Dendritic cell treated with granulocyte-macrophage colony-stimulating factor and Interleukin-4, amounts not matched to agents 40 ng/mL and 50 ng/mL, for 4 days (primary cell): ENCODE data around the gene NPHS2.

Source experiments
- H3K27ac Mint-ChIP-seq: one replicate; pipeline ENCODE4 v1.8.0; 2022; ENCODE audit warnings: mild to moderate bottlenecking, mixed read lengths
- H3K27me3 Mint-ChIP-seq: one replicate; pipeline ENCODE4 v1.8.0; 2022; ENCODE audit warnings: mild to moderate bottlenecking, mixed read lengths
- H3K36me3 Mint-ChIP-seq: one replicate; pipeline ENCODE4 v1.8.0; 2022; ENCODE audit warnings: low read depth, mixed read lengths
- H3K4me1 Mint-ChIP-seq: one replicate; pipeline ENCODE4 v1.8.0; 2022; ENCODE audit warnings: low read depth, mixed read lengths
- H3K4me3 Mint-ChIP-seq: one replicate; pipeline ENCODE4 v1.8.0; 2022; ENCODE audit warnings: mild to moderate bottlenecking, moderate library complexity, mixed read lengths
- H3K9me3 Mint-ChIP-seq: one replicate; pipeline ENCODE4 v1.8.0; 2022; ENCODE audit warnings: mixed read lengths
- intact Hi-C: fragments of 100-400 bp; cut with micrococcal nuclease; formaldehyde crosslinking; loops from one replicate; pipeline ENCODE4 v1.15.0; 2022

Gene NPHS2

GRCh38 chr1:179575497-179576314 lies at the start of gene NPHS2:
Gene NPHS2 (minus strand): TSS chr1:179575948. CDS start chr1:179575864, 84 bp downstream.
- Mint-ChIP-seq H3K4me3 (no peak within 1 kb of the TSS), H3K27ac (no peak within 1 kb of the TSS), H3K4me1 (no peaks in the 10 kb centered on the region)

GRCh38 chr1:179612361-179612760 lies 36.6 kb upstream of the NPHS2 start:
- Mint-ChIP-seq H3K36me3 (no peaks in the 10 kb centered on the region), H3K9me3 (no peaks in the 10 kb centered on the region), H3K27me3 (peaks cover 6% of the 10 kb centered on the region), H3K27ac (no peak overlapping the region), H3K4me3 (no peak overlapping the region), H3K4me1 (peaks cover 5% of the 10 kb centered on the region)
- intact Hi-C loops, result no loop called here

More at GRCh38 chr1:179575497-179576314, at the start of gene NPHS2:
- H3K36me3 Mint-ChIP-seq, result no peaks in the 10 kb centered on the region
- intact Hi-C loops, result no loop called here
- H3K27me3 Mint-ChIP-seq, result peaks cover 60% of the 10 kb centered on the region
- no peaks in the 10 kb centered on the region for H3K9me3 Mint-ChIP-seq

GRCh38 chr1:179601093-179601492 lies 25.3 kb upstream of the NPHS2 start:
- intact Hi-C loops, result no loop called here
- H3K27me3 Mint-ChIP-seq, result no peaks in the 10 kb centered on the region
- no peak overlapping the region for H3K27ac Mint-ChIP-seq
- H3K4me3 Mint-ChIP-seq, result no peak overlapping the region
- H3K36me3 Mint-ChIP-seq, result no peaks in the 10 kb centered on the region
- H3K4me1 Mint-ChIP-seq, result no peaks in the 10 kb centered on the region
- H3K9me3 Mint-ChIP-seq, result no peaks in the 10 kb centered on the region

GRCh38 chr1:179599623-179600249 lies 24.0 kb upstream of the NPHS2 start:
- Mint-ChIP-seq H3K9me3 (no peaks in the 10 kb centered on the region), H3K4me3 (no peak overlapping the region), H3K4me1 (no peaks in the 10 kb centered on the region), H3K27ac (no peak overlapping the region), H3K27me3 (no peaks in the 10 kb centered on the region), H3K36me3 (no peaks in the 10 kb centered on the region)
- intact Hi-C loops, result no loop called here

- Mint-ChIP-seq H3K4me1 (no peaks in the 10 kb centered on the region), H3K36me3 (no peaks in the 10 kb centered on the region), H3K27me3 (peaks cover 3% of the 10 kb centered on the region), H3K27ac (no peak overlapping the region), H3K4me3 (no peak overlapping the region), H3K9me3 (no peaks in the 10 kb centered on the region)
- intact Hi-C loops, result no loop called here
Measured at GRCh38 chr1:179598631-179599030, 22.9 kb upstream of the NPHS2 start.

GRCh38 chr1:179591592-179592580 lies 16.1 kb upstream of the NPHS2 start, which contains the start of gene TDRD5:
Gene TDRD5 (plus strand): TSS chr1:179591832. CDS start chr1:179592616, 784 bp downstream.
- no peak within 1 kb of the TSS for H3K27ac Mint-ChIP-seq
- peaks cover 53% of the 10 kb centered on the region for H3K27me3 Mint-ChIP-seq
- intact Hi-C loops, result no loop called here
- no peaks in the 10 kb centered on the region for H3K9me3 Mint-ChIP-seq
- no peaks in the 10 kb centered on the region for H3K4me1 Mint-ChIP-seq
- no peaks in the 10 kb centered on the region for H3K36me3 Mint-ChIP-seq
- no peak within 1 kb of the TSS for H3K4me3 Mint-ChIP-seq

GRCh38 chr1:179591253-179591591 lies 15.5 kb upstream of the NPHS2 start:
- no peak overlapping the region for H3K4me3 Mint-ChIP-seq
- H3K4me1 Mint-ChIP-seq, result no peaks in the 10 kb centered on the region
- H3K36me3 Mint-ChIP-seq, result no peaks in the 10 kb centered on the region
- no peaks in the 10 kb centered on the region for H3K9me3 Mint-ChIP-seq
- no peak overlapping the region for H3K27ac Mint-ChIP-seq
- H3K27me3 Mint-ChIP-seq, result peaks cover 59% of the 10 kb centered on the region
- intact Hi-C loops, result no loop called here

GRCh38 chr1:179590671-179591070 lies 14.9 kb upstream of the NPHS2 start:
- Mint-ChIP-seq H3K27me3 (peaks cover 62% of the 10 kb centered on the region), H3K27ac (no peak overlapping the region), H3K4me1 (no peaks in the 10 kb centered on the region), H3K9me3 (no peaks in the 10 kb centered on the region), H3K36me3 (no peaks in the 10 kb centered on the region), H3K4me3 (no peak overlapping the region)
- intact Hi-C loops, result no loop called here

GRCh38 chr1:179589509-179589908 lies 13.8 kb upstream of the NPHS2 start:
- H3K27me3 Mint-ChIP-seq, result peaks cover 68% of the 10 kb centered on the region

GRCh38 chr1:179588425-179589024 lies 12.8 kb upstream of the NPHS2 start:
- Mint-ChIP-seq H3K27me3 (peaks cover 75% of the 10 kb centered on the region), H3K4me3 (no peak overlapping the region), H3K27ac (no peak overlapping the region), H3K4me1 (no peaks in the 10 kb centered on the region), H3K9me3 (no peaks in the 10 kb centered on the region), H3K36me3 (no peaks in the 10 kb centered on the region)
- intact Hi-C loops, result no loop called here

More at GRCh38 chr1:179589509-179589908, 13.8 kb upstream of the NPHS2 start:
- Mint-ChIP-seq H3K4me1 (no peaks in the 10 kb centered on the region), H3K4me3 (no peak overlapping the region), H3K9me3 (no peaks in the 10 kb centered on the region), H3K27ac (no peak overlapping the region), H3K36me3 (no peaks in the 10 kb centered on the region)
- intact Hi-C loops, result no loop called here

GRCh38 chr1:179587336-179587735 lies 11.6 kb upstream of the NPHS2 start:
- Mint-ChIP-seq H3K27me3 (peaks cover 72% of the 10 kb centered on the region), H3K27ac (no peak overlapping the region), H3K9me3 (no peaks in the 10 kb centered on the region), H3K4me3 (no peak overlapping the region), H3K36me3 (no peaks in the 10 kb centered on the region), H3K4me1 (no peaks in the 10 kb centered on the region)
- intact Hi-C loops, result no loop called here

GRCh38 chr1:179586107-179586823 lies 10.5 kb upstream of the NPHS2 start:
- no peaks in the 10 kb centered on the region for H3K4me1 Mint-ChIP-seq
- H3K4me3 Mint-ChIP-seq, result no peak overlapping the region
- peaks cover 61% of the 10 kb centered on the region for H3K27me3 Mint-ChIP-seq
- H3K27ac Mint-ChIP-seq, result no peak overlapping the region
- H3K36me3 Mint-ChIP-seq, result no peaks in the 10 kb centered on the region
- H3K9me3 Mint-ChIP-seq, result no peaks in the 10 kb centered on the region
- intact Hi-C loops, result no loop called here

- Mint-ChIP-seq H3K4me3 (no peak overlapping the region), H3K27ac (no peak overlapping the region), H3K36me3 (no peaks in the 10 kb centered on the region), H3K9me3 (no peaks in the 10 kb centered on the region), H3K4me1 (no peaks in the 10 kb centered on the region), H3K27me3 (peaks cover 59% of the 10 kb centered on the region)
- intact Hi-C loops, result no loop called here
Measured at GRCh38 chr1:179583771-179584320, 8.1 kb upstream of the NPHS2 start.
